Stimulated activated CD4-positive, alpha-beta T cell treated with anti-CD3 and anti-CD28 coated beads, Interleukin-4, amount 100 ng/mL, for 24 hours (primary cell): ENCODE data around the gene ETFDH.

Experiments used
- DNase-seq: peaks from one replicate; pipeline ENCODE4 v3.0.0-alpha.2; 2020

The ETFDH gene

GRCh38 chr4:158756588-158756987 is 84.5 kb downstream of the ETFDH start:
- DNase-seq: no peak

GRCh38 chr4:158758142-158758541 is 86.0 kb downstream of the ETFDH start:
- DNase-seq: no peak

- no peak for DNase-seq
These were observed 86.6 kb downstream of the ETFDH start for GRCh38 chr4:158758703-158759102.
